DMS53 treated with DMSO at 0.1 percent for 48 hours (cell line): ENCODE data around the gene B4GALNT2.
"Not testable (repeated sequence)": the region's sequence is repeated elsewhere in the genome, so short reads cannot be mapped to it uniquely, and the experiment has no call there.

ENCODE experiments used
- DNase-seq: peaks from one replicate; lab custom pipeline; 2025; ENCODE audit not compliant: unreplicated experiment; lab: John Stamatoyannopoulos, UW

B4GALNT2 gene

GRCh38 chr17:49180303-49180702 lies 47.7 kb downstream of the B4GALNT2 start:
- DNase-seq, result peak; percentile 39

- no peak for DNase-seq
Measured at GRCh38 chr17:49180998-49181635, 48.5 kb downstream of the B4GALNT2 start.

DNA sequence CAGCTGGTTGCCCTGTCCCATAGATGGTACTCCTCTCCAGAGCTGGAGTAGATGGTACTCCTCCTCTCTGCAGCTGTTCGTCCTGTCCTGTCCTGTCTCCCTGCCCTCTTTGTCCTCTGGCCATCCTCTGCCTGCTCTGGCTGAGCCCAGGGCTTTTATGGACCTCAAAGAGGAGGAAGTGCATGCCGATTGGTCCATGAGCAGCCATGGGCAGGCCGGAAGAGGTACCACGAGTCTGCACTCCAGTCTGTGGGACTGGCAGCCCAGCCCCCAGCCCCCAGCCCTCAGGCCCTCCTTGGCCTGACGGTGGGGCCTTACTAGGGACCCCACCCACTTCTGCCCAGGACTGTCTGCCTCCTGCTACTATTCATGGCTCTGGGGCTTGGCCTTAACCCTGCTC lies 50.8 kb downstream of the B4GALNT2 start:
- DNase-seq, result no peak

DNA sequence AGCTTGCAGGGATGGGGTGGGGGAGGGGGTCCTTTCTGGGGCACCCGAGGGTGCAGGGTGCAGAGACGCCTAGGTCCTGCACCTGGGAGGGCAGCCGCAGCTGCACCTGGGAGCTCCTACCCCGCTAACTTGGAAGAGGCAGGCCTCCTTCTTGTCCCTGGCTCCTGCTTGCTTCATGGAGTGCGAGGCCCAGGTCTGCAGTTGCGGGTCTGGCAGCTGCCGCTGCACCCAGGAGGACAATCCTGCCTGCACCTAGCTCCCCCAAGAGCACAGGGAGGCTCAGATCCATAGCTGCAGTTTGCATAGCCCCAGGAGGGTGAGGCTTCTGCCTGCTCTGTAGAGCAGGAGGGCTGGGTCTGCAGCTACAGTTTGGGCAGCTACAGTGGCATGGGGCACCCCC lies 51.2 kb downstream of the B4GALNT2 start:
- DNase-seq, result no peak

- DNase-seq, result not testable (repeated sequence)
Measured at GRCh38 chr17:49184522-49184921, 52.0 kb downstream of the B4GALNT2 start.

GRCh38 chr17:49185381-49185780 lies 52.8 kb downstream of the B4GALNT2 start:
- not testable (repeated sequence) for DNase-seq

- DNase-seq, result no peak
Measured at GRCh38 chr17:49187301-49187700, 54.7 kb downstream of the B4GALNT2 start.

DNA sequence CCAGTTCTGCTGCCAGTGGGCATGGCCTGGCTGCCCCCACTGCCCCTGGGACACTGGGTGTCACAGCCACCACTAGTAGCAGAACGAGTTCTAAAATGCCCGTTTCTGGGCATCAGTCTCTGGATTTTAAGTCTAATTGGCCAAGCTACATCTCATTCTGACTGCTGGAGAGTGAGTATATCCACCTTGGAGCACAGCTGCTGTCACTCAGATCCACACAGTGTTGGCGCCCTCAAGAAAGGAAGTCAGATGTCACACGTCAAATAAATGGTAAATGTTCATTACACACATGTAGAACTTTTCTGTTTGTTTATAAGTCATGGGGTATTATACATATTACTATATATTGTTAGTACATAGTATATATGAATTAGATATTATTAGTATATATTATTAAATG lies 58.4 kb downstream of the B4GALNT2 start:
- no peak for DNase-seq

GRCh38 chr17:49191409-49191916 lies 58.9 kb downstream of the B4GALNT2 start:
- no peak for DNase-seq

DNA sequence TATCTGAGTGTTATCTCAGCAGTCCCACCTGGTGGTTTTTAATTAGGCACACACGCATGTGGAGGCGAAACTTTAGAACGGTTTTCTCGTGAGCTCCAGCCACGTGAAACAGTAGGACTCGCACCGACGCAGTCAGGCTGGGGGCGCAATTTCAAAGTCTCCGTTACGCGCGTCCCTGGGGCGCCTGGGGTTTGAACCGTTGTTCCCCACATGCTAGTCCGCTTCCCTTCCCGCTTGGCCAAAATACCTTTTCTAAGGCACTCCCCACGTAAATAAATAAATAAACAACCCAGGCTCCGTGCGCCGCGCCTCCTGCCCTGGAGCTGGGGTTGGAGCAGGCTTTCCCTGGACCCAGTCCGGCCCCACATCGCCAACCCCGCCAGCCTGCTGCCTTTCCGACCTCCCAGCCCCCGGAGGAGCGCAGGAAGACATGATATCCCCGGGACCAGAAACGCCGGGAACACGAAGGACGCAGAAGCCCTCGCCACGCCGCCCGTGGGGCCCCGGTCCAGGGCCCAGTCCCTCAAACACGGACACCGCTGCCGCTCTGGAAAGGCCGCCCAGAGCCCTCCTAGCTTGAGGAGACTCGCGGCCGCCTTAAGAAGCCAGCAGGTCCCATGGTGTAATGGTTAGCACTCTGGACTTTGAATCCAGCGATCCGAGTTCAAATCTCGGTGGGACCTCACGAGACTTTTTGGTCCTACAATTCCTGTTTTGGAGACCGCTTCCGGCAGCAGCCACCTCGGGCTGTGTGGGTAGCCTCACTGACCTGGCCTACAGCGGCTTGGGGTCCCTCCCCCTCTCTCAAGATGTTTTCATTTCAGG lies 59.6 kb downstream of the B4GALNT2 start:
- peak; percentile 88 for DNase-seq

DNA sequence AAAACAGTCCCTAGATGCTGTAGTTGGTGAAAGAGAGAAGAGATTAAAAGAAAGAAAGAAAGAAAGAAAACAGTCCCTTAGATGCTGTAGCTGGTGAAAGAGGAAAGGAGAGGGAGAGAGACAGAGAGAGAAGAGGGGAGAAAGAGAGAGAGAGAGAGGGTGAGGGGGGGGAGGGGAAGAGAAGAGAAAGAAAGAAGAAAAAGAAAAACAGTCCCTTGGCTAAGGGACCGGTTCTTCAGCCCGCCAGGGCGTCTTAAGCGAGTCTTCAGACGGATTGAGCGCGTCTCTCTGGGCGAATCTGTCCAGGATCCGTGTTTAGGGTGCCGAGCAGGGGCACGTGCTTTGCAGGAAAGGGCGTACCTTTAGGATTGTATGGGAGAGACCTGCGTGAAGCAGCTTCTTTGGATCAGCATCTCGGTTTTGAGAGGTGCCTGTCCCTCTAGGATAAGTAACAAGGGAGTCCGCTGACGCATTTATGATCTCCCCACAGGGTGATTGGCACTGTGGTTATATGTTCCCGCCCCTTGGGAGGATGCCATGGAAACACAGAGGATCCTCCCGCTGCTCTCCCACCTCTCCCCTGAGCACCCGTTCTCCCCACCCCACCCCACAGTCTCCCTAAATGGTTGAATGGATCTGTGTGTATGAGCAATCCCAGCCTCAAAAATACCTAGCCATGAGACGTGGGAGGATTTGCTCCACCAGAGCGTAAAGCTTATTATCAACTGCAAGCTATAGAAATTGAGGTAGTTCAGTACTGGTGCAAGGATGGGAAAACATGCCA lies 61.1 kb downstream of the B4GALNT2 start:
- DNase-seq, result no peak

GRCh38 chr17:49194297-49194607 lies 61.7 kb downstream of the B4GALNT2 start:
- no peak for DNase-seq

GRCh38 chr17:49195751-49196150 lies 63.2 kb downstream of the B4GALNT2 start:
- DNase-seq, result no peak

DNA sequence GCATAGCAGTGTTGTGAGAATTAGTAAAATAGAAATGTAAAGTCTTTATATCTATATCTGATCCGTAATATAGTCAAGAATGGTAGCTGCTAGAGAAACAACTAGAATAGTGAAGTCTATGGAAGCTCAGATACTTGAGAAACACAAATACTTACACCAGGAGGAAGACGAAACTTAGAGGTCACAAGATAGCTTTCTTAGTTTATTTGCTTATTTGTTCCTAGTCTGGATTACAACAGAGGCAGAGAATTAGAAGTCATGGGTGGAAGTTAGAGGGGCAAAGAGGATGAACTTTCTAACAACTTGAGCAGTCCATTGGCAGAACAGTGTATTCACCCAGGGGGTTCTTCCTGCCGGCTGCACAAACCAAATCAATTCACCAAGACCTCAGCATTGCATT lies 64.0 kb downstream of the B4GALNT2 start:
- DNase-seq, result no peak

DNA sequence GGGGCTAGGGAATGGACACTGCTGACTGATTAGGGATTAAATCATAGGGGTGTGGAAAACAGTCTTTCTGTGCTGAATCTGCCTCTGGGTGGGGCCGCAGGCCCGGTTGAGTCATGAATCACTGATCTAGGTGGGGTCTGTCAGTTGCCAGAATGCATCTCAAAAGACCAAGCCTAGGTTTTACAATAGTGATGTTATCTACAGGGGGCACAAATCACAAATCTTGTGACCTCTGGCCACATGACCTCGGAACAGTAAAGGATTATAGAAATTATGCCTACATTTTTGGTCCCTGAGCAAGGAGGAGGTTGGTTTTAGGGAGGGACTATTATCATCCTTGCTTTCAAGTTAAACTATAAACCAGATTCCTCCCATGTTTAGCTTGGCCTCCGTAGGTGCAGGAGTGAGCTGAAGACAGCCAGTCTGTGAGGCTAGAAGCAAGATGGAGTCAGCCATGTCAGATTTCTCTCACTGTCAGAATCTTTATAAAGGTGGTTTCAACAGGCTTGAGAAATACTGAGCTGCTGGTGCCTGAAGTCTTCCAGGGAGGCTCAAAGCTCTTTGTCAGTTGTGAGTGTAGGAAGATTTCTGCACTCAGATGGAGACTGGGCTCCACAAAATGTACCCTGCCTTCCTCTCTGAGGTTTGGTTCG lies 64.9 kb downstream of the B4GALNT2 start:
- no peak for DNase-seq

GRCh38 chr17:49198211-49198610 lies 65.6 kb downstream of the B4GALNT2 start:
- DNase-seq, result no peak

- no peak for DNase-seq
Measured at GRCh38 chr17:49200423-49201083, 68.0 kb downstream of the B4GALNT2 start.

GRCh38 chr17:49201481-49201927 lies 68.9 kb downstream of the B4GALNT2 start:
- no peak for DNase-seq

- DNase-seq, result no peak
Measured at GRCh38 chr17:49203796-49204195, 71.2 kb downstream of the B4GALNT2 start.

DNA sequence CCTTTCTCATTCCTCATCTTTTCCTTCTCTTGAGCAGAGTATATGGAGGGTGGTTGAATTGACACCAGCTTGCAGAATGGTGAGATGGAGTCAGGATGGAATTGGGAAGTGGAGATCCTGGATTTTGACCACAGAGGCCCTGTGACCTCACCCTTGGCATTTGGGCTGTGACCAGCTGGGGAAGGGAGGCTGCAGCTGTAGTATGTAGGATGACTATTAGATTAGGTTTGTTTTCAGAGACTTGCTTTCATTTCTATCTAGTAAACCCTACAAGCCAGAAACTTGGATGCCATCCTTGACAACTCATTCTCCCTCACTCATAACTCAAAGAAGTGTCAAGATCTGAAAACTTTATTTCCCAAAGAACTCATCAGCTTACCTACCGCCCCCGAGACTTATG lies 71.9 kb downstream of the B4GALNT2 start:
- DNase-seq, result no peak
